Measurements from ENCODE around the gene FLII.

Gene FLII

DNA sequence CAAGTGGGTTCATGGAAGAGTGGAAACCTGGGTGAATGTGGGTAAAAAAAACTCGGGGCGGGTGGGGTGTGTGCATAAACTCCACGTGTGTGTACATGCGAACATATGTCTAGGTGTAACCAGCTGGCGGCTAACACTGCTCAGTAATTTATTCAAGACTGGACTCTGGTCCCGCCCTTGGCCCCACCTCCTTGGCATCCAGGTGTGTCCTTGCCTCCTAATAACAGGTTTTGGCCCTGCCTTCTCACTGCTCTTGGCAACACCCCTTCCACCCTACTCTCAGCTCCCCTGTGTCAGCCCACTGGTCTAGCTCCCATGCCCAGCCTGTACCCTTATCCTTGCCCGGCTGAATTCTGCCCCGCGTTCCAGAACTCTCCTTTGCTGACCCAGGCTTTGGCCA, 8.3 kb downstream of the FLII start:
- no peak overlapping the region for H3K4me3 ChIP-seq
- no peak overlapping the region for H3K9ac ChIP-seq (ENCODE audit: insufficient read length)
- TF ChIP-seq FOXP2 (optimal IDR thresholded peaks at IDR 0.05; ENCODE audit: control extremely low read depth, extremely low read length, insufficient read depth) (no peak), POLR2AphosphoS5 (IDR thresholded peaks at IDR 0.05; ENCODE audit: borderline replicate concordance, low read depth, low read length) (no peak), EZH2 (IDR thresholded peaks at IDR 0.05) (no peak)
- no peaks in the 10 kb centered on the region for H3K9me3 ChIP-seq (ENCODE audit: low read depth, low read length)
- H3K27ac ChIP-seq: no peak overlapping the region
- H3K36me3 ChIP-seq (ENCODE audit: insufficient read depth, low read length): peaks cover 5% of the 10 kb centered on the region
- no peak for DNase-seq (ENCODE audit: low read depth, low spot score)

DNA sequence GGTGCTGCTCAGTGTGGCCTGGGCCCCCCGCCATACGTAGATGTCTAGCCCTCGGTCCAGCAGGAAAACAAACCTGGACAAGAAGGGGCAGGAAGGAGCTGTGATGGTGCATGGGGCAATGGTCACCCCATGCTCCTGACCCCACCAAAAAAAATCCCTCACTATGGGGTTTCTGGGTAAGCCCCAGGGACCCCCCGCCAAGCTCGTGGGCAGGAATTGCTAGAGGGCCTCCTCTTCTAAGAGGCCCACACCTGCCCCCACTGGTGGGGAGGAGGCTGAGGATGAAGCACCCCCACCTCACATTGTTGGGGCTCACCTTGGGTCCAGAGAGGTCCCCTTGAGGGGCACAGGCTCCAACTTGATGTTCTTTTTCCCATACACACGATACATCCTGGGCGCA, 9.7 kb downstream of the FLII start:
- H3K9me3 ChIP-seq (ENCODE audit: low read depth, low read length): no peaks in the 10 kb centered on the region
- no peak overlapping the region for H3K9ac ChIP-seq (ENCODE audit: insufficient read length)
- TF ChIP-seq POLR2AphosphoS5 (IDR thresholded peaks at IDR 0.05; ENCODE audit: borderline replicate concordance, low read depth, low read length): no peak
- no peak for TF ChIP-seq FOXP2 (optimal IDR thresholded peaks at IDR 0.05; ENCODE audit: control extremely low read depth, extremely low read length, insufficient read depth)
- TF ChIP-seq EZH2 (IDR thresholded peaks at IDR 0.05): no peak
- no peak overlapping the region for H3K4me3 ChIP-seq
- H3K27ac ChIP-seq: no peak overlapping the region
- peaks cover 10% of the 10 kb centered on the region for H3K36me3 ChIP-seq (ENCODE audit: insufficient read depth, low read length)
- no peak for DNase-seq (ENCODE audit: low read depth, low spot score)

GRCh38 chr17:18248300-18248731, 10.2 kb downstream of the FLII start:
- Histone ChIP-seq H3K9ac (ENCODE audit: insufficient read length) (no peak overlapping the region), H3K4me3 (no peak overlapping the region), H3K36me3 (ENCODE audit: insufficient read depth, low read length) (peaks cover 10% of the 10 kb centered on the region), H3K27ac (no peak overlapping the region), H3K9me3 (ENCODE audit: low read depth, low read length) (no peaks in the 10 kb centered on the region)
- no peak for DNase-seq (ENCODE audit: low read depth, low spot score)
- TF ChIP-seq POLR2AphosphoS5 (IDR thresholded peaks at IDR 0.05; ENCODE audit: borderline replicate concordance, low read depth, low read length) (no peak), EZH2 (IDR thresholded peaks at IDR 0.05) (no peak), FOXP2 (optimal IDR thresholded peaks at IDR 0.05; ENCODE audit: control extremely low read depth, extremely low read length, insufficient read depth) (no peak)

DNA sequence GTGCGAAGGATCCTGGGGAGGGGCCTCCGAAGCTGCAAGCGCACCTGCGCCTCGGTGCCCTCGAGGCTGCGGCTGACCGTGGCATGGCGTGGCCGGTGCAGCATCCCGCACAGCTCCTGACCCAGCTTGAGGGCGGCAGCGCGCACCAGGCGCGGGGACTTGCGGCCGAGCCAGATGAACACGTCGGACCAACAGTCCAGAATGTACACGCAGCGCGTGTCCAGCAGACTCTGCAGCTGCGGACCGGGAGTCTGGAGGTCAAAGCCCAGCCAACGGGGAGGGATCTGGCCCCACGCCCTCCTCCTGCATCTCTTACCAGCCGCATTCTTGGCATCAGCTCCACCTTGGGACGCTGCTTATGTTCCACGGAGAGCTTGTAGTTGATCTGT, 10.9 kb downstream of the FLII start:
- no peak overlapping the region for H3K4me3 ChIP-seq
- H3K36me3 ChIP-seq (ENCODE audit: insufficient read depth, low read length): peaks cover 10% of the 10 kb centered on the region
- H3K9me3 ChIP-seq (ENCODE audit: low read depth, low read length): no peaks in the 10 kb centered on the region
- no peak overlapping the region for H3K9ac ChIP-seq (ENCODE audit: insufficient read length)
- TF ChIP-seq EZH2 (IDR thresholded peaks at IDR 0.05) (no peak), POLR2AphosphoS5 (IDR thresholded peaks at IDR 0.05; ENCODE audit: borderline replicate concordance, low read depth, low read length) (no peak), FOXP2 (optimal IDR thresholded peaks at IDR 0.05; ENCODE audit: control extremely low read depth, extremely low read length, insufficient read depth) (no peak)
- H3K27ac ChIP-seq: no peak overlapping the region
- DNase-seq (ENCODE audit: low read depth, low spot score): no peak

DNA sequence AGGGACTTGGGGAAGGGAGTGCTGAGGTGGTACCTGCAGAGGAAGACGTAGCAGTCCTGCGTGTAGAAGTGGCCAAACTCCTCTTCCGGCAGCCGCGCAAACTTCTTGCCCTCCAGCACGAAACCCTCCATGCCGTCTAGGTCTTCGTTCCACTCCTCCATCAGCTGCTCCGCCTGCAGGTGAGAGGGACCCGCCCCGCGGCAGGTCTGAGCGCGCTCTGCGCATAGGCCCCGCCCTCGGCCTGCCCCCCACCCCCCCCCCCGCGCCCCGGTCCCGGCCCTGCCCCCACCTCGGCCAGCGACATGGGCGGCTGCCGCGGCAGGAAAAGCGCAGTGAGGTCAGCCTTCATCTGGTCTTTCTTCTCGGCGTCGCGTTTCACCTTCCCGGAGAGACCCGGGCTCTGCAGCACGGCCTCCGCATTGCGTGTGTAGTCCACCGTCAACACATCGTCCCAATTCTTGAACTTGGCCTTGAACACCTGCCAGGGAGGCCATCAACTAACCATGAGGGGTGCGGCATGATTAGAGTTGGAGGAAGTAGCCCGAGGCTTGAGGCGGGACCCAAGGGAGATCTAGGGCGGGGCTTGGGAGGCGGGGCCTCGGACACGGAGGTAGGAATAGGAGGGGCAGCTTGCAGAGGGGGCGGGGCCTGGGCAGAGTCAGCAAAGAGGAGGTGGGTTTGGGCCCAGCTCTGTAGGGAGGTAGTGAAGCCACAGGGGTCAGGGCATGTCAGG, 11.5 kb downstream of the FLII start:
- no peak for DNase-seq (ENCODE audit: low read depth, low spot score)
- no peak overlapping the region for H3K4me3 ChIP-seq
- H3K9ac ChIP-seq (ENCODE audit: insufficient read length): no peak overlapping the region
- H3K27ac ChIP-seq: no peak overlapping the region
- H3K36me3 ChIP-seq (ENCODE audit: insufficient read depth, low read length): peaks cover 10% of the 10 kb centered on the region
- TF ChIP-seq POLR2AphosphoS5 (IDR thresholded peaks at IDR 0.05; ENCODE audit: borderline replicate concordance, low read depth, low read length): no peak
- TF ChIP-seq EZH2 (IDR thresholded peaks at IDR 0.05): no peak
- TF ChIP-seq FOXP2 (optimal IDR thresholded peaks at IDR 0.05; ENCODE audit: control extremely low read depth, extremely low read length, insufficient read depth): no peak
- H3K9me3 ChIP-seq (ENCODE audit: low read depth, low read length): no peaks in the 10 kb centered on the region

- no peak for TF ChIP-seq FOXP2 (optimal IDR thresholded peaks at IDR 0.05; ENCODE audit: control extremely low read depth, extremely low read length, insufficient read depth)
- TF ChIP-seq POLR2AphosphoS5 (IDR thresholded peaks at IDR 0.05; ENCODE audit: borderline replicate concordance, low read depth, low read length): no peak
- Histone ChIP-seq H3K9ac (ENCODE audit: insufficient read length) (no peak overlapping the region), H3K27ac (no peak overlapping the region), H3K36me3 (ENCODE audit: insufficient read depth, low read length) (peaks cover 10% of the 10 kb centered on the region), H3K4me3 (no peak overlapping the region), H3K9me3 (ENCODE audit: low read depth, low read length) (no peaks in the 10 kb centered on the region)
- DNase-seq (ENCODE audit: low read depth, low spot score): no peak
Measured at GRCh38 chr17:18246109-18246725, 12.3 kb downstream of the FLII start.

- H3K36me3 ChIP-seq (ENCODE audit: insufficient read depth, low read length): peaks cover 10% of the 10 kb centered on the region
- DNase-seq (ENCODE audit: low read depth, low spot score): no peak
- H3K9ac ChIP-seq (ENCODE audit: insufficient read length): no peak overlapping the region
- H3K27ac ChIP-seq: no peak overlapping the region
- H3K9me3 ChIP-seq (ENCODE audit: low read depth, low read length): no peaks in the 10 kb centered on the region
- no peak overlapping the region for H3K4me3 ChIP-seq
- TF ChIP-seq POLR2AphosphoS5 (IDR thresholded peaks at IDR 0.05; ENCODE audit: borderline replicate concordance, low read depth, low read length) (no peak), EZH2 (IDR thresholded peaks at IDR 0.05) (no peak), FOXP2 (optimal IDR thresholded peaks at IDR 0.05; ENCODE audit: control extremely low read depth, extremely low read length, insufficient read depth) (no peak)
Measured at GRCh38 chr17:18245038-18245776, 13.3 kb downstream of the FLII start.

DNA sequence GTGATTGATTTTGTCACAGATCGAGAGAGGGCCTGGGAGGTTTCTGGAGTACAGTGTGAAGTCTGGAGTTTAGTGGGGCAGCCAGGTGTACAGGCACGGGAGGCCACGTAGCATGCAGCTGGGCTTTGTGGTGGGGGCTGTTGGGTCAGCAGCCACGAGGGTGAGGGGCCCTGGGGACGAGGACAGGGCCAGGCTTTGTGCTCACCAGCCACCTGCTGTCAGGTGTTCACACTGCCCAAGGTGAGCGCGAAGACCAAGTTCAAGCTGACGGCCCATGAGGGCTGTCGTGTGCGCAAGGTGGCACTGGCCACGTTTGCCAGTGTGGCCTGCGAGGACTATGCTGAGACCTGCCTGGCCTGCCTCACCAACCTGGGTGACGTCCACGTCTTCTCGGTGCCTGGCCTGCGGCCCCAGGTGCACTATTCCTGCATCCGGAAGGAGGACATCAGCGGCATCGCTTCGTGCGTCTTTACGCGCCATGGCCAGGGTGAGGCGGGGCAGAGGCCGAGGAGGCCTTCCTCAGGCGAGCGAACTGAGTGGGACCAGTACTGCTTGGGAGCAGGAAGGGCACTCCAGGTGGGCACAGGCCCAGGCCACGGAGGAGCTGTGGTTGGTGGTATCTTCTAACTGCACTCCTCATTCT, 17.2 kb downstream of the FLII start:
- no peak for TF ChIP-seq EZH2 (IDR thresholded peaks at IDR 0.05)
- no peak for TF ChIP-seq POLR2AphosphoS5 (IDR thresholded peaks at IDR 0.05; ENCODE audit: borderline replicate concordance, low read depth, low read length)
- TF ChIP-seq FOXP2 (optimal IDR thresholded peaks at IDR 0.05; ENCODE audit: control extremely low read depth, extremely low read length, insufficient read depth): no peak
- no peak overlapping the region for H3K9ac ChIP-seq (ENCODE audit: insufficient read length)
- DNase-seq (ENCODE audit: low read depth, low spot score): no peak
- H3K27ac ChIP-seq: no peak overlapping the region
- no peak overlapping the region for H3K4me3 ChIP-seq
- no peaks in the 10 kb centered on the region for H3K9me3 ChIP-seq (ENCODE audit: low read depth, low read length)
- peaks cover 10% of the 10 kb centered on the region for H3K36me3 ChIP-seq (ENCODE audit: insufficient read depth, low read length)
